DND-41 (cell line): Measurements from ENCODE around the gene FBXW12.

Source experiments
- EZH2 ChIP-seq: IDR thresholded peaks from 3 replicates; pipeline ENCODE4 v1.6.1; 2012; ENCODE audit warnings: borderline replicate concordance, low read depth, mild to moderate bottlenecking, moderate library complexity, low read length, inconsistent platforms; ENCODE audit not compliant: severe bottlenecking
- TF ChIP-seq, protein P1 (sequence below): IDR thresholded peaks from 2 replicates; pipeline ENCODE4 v1.5.1; 2012; ENCODE audit warnings: borderline replicate concordance, low read length, moderate library complexity, mild to moderate bottlenecking; ENCODE audit not compliant: poor library complexity, severe bottlenecking; ENCODE audit errors: extremely low read depth

DNA sequence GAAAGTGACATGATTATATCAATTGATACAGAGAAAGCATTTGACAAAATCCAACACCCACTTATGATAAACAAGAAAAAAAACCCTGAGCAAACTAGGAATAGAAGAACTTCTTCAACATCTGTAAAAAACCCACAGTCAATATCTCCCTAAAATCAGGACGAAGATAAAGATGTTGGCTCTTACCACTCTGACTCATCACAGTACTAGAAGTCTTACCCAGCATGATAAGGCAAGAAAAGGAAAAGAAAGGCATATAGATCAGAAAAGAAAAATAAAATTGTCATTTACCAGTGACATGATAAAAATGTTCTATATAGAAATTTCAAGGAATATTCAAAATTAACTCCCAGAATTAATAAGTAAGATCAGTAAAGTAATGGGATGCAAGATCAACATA lies 7.2 kb upstream of the FBXW12 start:
- TF ChIP-seq, protein P1, sequence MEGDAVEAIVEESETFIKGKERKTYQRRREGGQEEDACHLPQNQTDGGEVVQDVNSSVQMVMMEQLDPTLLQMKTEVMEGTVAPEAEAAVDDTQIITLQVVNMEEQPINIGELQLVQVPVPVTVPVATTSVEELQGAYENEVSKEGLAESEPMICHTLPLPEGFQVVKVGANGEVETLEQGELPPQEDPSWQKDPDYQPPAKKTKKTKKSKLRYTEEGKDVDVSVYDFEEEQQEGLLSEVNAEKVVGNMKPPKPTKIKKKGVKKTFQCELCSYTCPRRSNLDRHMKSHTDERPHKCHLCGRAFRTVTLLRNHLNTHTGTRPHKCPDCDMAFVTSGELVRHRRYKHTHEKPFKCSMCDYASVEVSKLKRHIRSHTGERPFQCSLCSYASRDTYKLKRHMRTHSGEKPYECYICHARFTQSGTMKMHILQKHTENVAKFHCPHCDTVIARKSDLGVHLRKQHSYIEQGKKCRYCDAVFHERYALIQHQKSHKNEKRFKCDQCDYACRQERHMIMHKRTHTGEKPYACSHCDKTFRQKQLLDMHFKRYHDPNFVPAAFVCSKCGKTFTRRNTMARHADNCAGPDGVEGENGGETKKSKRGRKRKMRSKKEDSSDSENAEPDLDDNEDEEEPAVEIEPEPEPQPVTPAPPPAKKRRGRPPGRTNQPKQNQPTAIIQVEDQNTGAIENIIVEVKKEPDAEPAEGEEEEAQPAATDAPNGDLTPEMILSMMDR: no peak
- no peak for TF ChIP-seq EZH2
